SK-N-SH treated with all-trans-retinoic acid at 6 μM for 48 hours (cell line): ENCODE measurements around the gene RFPL2.

Experiments
- ARNTL ChIP-seq: fragments of 450-650 bp; formaldehyde crosslinking; IDR thresholded peaks from 2 replicates; pipeline ENCODE4 v1.5.0; 2020; ENCODE audit warnings: low read depth, mild to moderate bottlenecking, moderate library complexity, borderline replicate concordance
- CREB5 ChIP-seq: fragments of 250-450 bp; sonication (Bioruptor Pico); IDR thresholded peaks from 2 replicates; pipeline ENCODE4 v1.5.1; 2020; ENCODE audit warnings: low read depth, mild to moderate bottlenecking, moderate library complexity
- CSDC2 ChIP-seq: fragments of 250-450 bp; sonication (Bioruptor Pico); IDR thresholded peaks from 2 replicates; pipeline ENCODE4 v1.5.0; 2020; ENCODE audit warnings: mild to moderate bottlenecking, moderate library complexity
- ESRRG ChIP-seq: fragments of 250-450 bp; sonication (Bioruptor Pico); IDR thresholded peaks from 2 replicates; pipeline ENCODE4 v1.6.1; 2021; ENCODE audit warnings: mild to moderate bottlenecking
- OSR1 ChIP-seq: fragments of 250-450 bp; sonication (Bioruptor Pico); IDR thresholded peaks from 2 replicates; pipeline ENCODE4 v1.8.0; 2022; ENCODE audit warnings: moderate library complexity, mild to moderate bottlenecking, inconsistent platforms
- PATZ1 ChIP-seq: fragments of 250-450 bp; sonication (Bioruptor Pico); IDR thresholded peaks from 2 replicates; pipeline ENCODE4 v1.8.0; 2020; ENCODE audit warnings: mild to moderate bottlenecking, moderate library complexity, borderline replicate concordance
- POU6F1 ChIP-seq: fragments of 250-450 bp; sonication (Bioruptor Pico); IDR thresholded peaks from 2 replicates; pipeline ENCODE4 v1.8.0; 2021; ENCODE audit warnings: low read depth, mild to moderate bottlenecking, moderate library complexity, borderline replicate concordance
- SNAI2 ChIP-seq: fragments of 250-450 bp; sonication (Bioruptor Pico); IDR thresholded peaks from 2 replicates; pipeline ENCODE4 v1.5.0; 2020; ENCODE audit warnings: mild to moderate bottlenecking, moderate library complexity
- TOX ChIP-seq: fragments of 250-450 bp; sonication (Bioruptor Pico); IDR thresholded peaks from 2 replicates; pipeline ENCODE4 v1.8.0; 2021; ENCODE audit warnings: mild to moderate bottlenecking, moderate library complexity, borderline replicate concordance
- TSHZ2 ChIP-seq: fragments of 250-450 bp; sonication (Bioruptor Pico); IDR thresholded peaks from 2 replicates; pipeline ENCODE4 v1.5.0; 2020; ENCODE audit warnings: mild to moderate bottlenecking, moderate library complexity
- ZC3H10 ChIP-seq: fragments of 250-450 bp; sonication (Bioruptor Pico); IDR thresholded peaks from 2 replicates; pipeline ENCODE4 v1.5.1; 2021; ENCODE audit warnings: mild to moderate bottlenecking, moderate library complexity
- ZFP30 ChIP-seq: fragments of 450-650 bp; formaldehyde crosslinking; IDR thresholded peaks from 2 replicates; pipeline ENCODE4 v1.5.0; 2022; ENCODE audit warnings: mild to moderate bottlenecking, moderate library complexity
- ZNF70 ChIP-seq: fragments of 450-650 bp; formaldehyde crosslinking; IDR thresholded peaks from 2 replicates; pipeline ENCODE4 v1.5.0; 2020; ENCODE audit warnings: mild to moderate bottlenecking, moderate library complexity

GRCh38 chr22:32204856-32205722 lies at the start of gene RFPL2:
- no peak for TF ChIP-seq ARNTL (CRISPR knock-in tag)
- no peak for TF ChIP-seq TSHZ2 (CRISPR knock-in tag)
- no peak for TF ChIP-seq ZFP30 (CRISPR knock-in tag)
- no peak for TF ChIP-seq SNAI2 (CRISPR knock-in tag)
- TF ChIP-seq ZC3H10: no peak
- no peak for TF ChIP-seq ESRRG (CRISPR knock-in tag)
- TF ChIP-seq CREB5 (CRISPR knock-in tag): no peak
- TF ChIP-seq TOX (CRISPR knock-in tag): no peak
- TF ChIP-seq PATZ1: no peak
- TF ChIP-seq CSDC2 (CRISPR knock-in tag): no peak
- no peak for TF ChIP-seq POU6F1
- no peak for TF ChIP-seq OSR1
- TF ChIP-seq ZNF70 (CRISPR knock-in tag): no peak
